SIG-M5 (cell line): ENCODE results near the gene TLCD1.
"Not testable (repeated sequence)": the region's sequence is repeated elsewhere in the genome, so short reads cannot be mapped to it uniquely, and the experiment has no call there.

Experiments
- DNase-seq: peaks from one replicate; lab custom pipeline; 2025; lab: John Stamatoyannopoulos, UW

TLCD1 gene

DNA sequence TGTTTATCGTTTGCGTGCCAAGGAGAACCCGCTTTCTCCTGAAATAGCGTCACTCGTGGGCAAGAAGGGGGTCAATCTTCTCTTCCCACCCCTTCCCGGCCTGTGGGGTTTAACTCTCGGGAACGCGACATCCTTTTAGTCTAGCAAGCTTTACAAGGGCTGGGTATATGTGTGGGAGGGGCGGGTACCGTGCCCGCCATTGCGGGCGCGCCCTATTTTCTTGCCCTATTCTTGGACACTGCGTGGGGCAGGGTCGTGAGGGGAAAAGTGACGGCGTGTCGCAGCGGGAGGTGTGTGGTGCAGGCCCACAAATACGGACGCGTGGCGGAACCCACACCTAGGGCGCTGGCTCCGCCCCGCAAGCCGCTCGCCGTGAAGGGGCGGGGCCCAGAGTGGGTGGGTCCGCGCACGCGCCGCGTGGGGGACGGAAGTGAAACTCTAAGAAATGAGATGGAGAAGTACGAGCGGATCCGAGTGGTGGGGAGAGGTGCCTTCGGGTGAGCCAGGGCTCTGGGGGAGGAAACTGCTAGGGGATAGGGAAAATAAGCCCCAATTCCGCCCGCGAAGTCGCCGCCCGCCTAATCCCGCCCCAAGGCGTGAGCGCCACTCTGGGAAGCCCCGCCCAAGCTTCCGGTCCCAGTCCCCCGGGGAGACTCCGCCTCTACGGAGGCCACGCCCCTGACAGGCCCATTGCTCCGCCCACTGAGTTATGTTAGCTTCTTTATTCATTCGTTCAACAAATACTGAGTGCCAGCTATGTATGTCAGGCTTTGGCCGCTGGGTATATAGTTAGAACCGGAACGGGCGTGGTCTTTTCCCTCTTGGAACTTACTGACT, 2.5 kb upstream of the TLCD1 start, which contains the start of gene NEK8:
TSS of gene NEK8 (plus strand) at position 425 of the 837 bp plus-strand sequence. CDS start at position 451, 26 bp downstream.
- peak; percentile 97 for DNase-seq

GRCh38 chr17:28726627-28727491, 826 bp upstream of the TLCD1 start:
- peak; percentile 50 for DNase-seq

DNA sequence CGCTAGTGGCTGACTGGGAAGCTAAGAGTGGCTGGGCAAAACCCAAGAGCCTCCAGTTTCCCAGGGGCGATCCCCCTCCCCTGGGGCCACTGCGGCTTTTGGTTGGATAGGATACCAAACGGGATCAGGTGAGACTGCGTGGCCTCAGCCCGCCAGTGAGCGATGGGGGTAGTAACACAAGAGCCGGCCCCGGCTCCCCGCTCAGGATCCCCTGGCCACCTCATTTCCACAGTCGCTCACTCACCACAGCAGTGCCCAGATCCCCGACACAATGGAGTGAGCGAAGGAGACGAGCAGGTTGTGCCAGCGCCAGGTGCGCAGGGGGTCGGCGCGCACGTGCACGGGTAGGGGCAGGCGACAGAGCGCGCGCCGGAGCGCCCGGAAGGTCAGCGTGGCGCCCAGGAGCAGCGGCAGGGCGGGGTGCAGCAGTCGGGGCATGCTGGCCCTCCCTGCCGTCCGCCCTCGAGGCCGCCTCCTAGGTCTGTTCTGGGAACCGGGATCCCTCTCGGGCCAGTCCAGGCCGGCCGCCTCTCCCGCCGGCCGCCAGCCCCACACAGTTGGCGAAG, 290 bp downstream of the TLCD1 start:
- DNase-seq, result no peak

GRCh38 chr17:28725166-28725659, 820 bp downstream of the TLCD1 start:
- DNase-seq, result peak; percentile 62

- DNase-seq, result no peak
Observed at GRCh38 chr17:28724500-28725165, 1.4 kb downstream of the TLCD1 start.

DNA sequence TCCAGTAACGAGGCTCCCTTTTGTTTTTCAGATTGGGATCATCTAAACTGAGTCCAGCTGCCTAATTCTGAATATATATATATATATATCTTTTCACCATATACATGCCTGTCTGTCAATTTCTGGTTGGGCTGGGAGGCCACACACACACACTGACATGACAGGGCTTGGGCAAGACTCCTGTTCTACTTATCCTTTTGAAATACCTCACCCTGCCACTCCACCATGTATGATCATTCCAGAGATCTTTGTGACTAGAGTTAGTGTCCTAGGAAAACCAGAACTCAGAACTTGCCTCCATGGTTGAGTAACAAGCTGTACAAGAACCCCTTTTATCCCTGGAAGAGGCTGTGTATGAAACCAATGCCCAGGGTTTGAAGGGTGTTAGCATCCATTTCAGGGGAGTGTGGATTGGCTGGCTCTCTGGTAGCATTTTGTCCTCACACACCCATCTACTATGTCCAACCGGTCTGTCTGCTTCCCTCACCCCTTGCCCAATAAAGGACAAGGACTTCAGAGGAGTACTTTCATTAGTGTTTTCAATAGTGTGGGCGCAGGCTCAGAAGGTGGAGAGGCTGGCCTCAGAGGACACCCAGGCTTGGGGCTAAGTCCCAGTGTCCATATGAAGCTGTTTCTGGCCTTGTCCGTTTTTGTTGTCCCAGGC, 2.1 kb downstream of the TLCD1 start:
- DNase-seq, result not testable (repeated sequence)

DNA sequence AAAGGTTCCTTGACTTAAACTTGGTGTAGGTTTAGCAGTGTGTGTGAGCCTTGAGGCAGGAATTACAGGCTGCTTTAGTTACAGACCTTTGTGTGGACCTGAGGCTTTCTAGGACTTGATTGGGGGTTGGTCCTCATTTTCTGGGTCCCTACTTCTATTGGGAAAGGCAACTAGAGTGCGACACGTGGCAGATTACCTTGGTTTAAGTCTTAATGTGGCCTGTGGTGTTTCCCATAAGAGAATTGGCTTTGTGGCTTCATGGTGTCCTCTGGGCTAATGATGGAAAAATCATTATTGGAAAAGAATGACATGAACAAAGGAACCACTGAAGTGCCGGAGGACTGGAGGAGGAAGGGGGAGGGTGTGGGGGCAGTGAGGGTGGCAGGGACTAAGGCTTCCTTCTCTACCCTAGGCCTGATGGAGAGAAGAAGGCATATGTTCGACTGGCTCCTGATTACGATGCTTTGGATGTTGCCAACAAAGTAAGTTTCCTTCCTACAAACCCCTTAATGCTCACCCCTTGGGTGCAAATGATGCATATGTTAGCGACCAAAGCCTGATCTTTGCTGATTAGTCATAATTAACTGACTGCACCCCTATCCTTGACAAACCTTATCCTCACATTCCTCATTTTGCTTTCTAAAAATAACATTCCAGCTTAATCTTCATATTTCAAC, 2.7 kb downstream of the TLCD1 start:
- DNase-seq, result no peak

- DNase-seq, result no peak
Observed at GRCh38 chr17:28722417-28723158, 3.4 kb downstream of the TLCD1 start.

DNA sequence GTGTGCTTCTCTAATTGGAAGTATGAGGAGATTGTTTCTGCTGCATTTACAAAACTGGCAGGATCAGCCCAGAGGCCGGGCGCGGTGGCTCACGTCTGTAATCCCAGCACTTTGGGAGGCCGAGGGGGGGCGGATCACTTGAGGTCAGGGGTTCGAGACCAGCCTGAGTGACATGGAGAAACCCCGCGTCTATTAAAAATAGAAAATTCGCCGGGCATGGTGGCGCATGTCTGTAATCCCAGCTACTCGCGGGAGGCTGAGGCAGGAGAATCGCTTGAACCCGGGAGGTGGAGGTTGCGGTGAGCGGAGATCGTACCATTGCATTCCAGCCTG, 5.1 kb downstream of the TLCD1 start:
- not testable (repeated sequence) for DNase-seq

- DNase-seq, result no peak
Observed at GRCh38 chr17:28720247-28720996, 5.6 kb downstream of the TLCD1 start.

- no peak for DNase-seq
Observed at GRCh38 chr17:28719021-28719433, 7.0 kb downstream of the TLCD1 start.

- DNase-seq, result no peak
Observed at GRCh38 chr17:28718333-28719020, 7.6 kb downstream of the TLCD1 start.

GRCh38 chr17:28717578-28718332, 8.3 kb downstream of the TLCD1 start, which contains the start of gene RAB34:
Gene RAB34, minus strand, starts transcription at chr17:28717868. Its CDS starts 602 bp downstream, at chr17:28717266.
- DNase-seq, result no peak

GRCh38 chr17:28716740-28717577, 9.1 kb downstream of the TLCD1 start:
- no peak for DNase-seq

DNA sequence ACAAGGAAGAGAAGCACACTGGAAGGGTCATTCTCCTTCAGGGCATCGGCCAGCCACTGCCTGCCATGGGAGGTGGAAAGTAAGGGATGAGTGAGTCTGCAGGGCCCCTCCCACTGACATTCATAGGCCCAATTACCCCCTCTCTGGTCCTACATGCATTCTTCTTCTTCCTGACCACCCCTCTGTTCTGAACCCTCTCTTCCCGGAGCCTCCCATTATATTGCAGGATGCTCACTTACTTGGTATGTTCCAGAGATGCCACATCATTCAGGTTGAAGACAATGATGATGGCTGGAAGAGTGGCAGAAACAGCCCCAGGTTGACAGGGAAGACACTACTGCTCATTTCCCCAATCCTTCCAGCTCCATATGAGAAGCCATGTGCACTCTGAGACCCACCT, 10.8 kb downstream of the TLCD1 start:
- no peak for DNase-seq

GRCh38 chr17:28714281-28714680, 11.8 kb downstream of the TLCD1 start:
- no peak for DNase-seq
